DMS53 treated with DMSO at 0.1 percent for 48 hours (cell line): ENCODE data around the gene FRK.
A peak's percentile ranks its signal among the peaks of the same experiment; 100 is the strongest.
"Not testable (repeated sequence)": the region's sequence is repeated elsewhere in the genome, so short reads cannot be mapped to it uniquely, and the experiment has no call there.

Experiments
- DNase-seq: peaks from one replicate; lab custom pipeline; 2025; ENCODE audit not compliant: unreplicated experiment; lab: John Stamatoyannopoulos, UW

FRK gene

DNA sequence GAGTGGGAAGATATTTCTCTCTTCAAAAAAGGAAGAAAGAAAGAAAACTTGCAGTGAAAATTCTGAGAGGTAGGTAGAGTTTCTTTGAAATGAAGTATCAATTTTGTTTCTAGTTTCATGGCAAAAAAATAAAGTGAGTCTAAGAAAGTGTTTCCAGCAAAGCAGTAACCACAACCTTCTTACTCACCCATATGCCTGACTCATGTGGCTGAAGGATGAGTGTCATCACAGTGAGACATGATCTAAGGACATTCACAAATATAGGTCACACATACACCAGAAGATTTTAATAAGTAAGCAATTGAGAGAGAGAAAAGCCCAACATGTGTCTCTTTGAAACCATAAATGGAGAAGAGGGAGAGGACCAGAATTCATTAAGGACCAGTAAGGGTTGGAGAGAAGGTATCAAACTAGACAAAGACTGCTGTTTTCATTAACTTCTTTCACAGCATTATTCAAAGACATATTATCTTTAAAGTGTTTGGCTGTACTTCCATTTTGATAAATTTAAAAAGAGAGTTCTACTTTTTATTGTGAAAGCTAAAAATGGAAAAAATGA, 169.5 kb downstream of the FRK start:
- no peak for DNase-seq

DNA sequence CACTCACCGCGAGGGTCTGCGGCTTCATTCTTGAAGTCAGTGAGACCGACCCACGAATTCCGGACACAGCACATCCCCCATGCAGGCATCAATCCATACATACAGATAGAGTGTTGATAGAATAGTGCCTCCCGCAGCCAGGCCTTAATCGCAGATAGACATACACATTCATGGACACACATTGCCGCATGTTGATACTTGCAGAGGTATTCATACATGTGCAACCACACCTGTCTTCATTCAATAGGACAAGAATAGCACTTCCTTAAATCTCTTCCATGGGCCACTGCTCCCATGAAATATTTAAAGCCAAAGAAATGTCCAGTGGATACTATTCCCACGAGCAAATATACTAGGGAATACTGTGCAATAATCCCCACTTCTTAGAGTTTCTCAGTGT, 170.5 kb downstream of the FRK start:
- no peak for DNase-seq

DNA sequence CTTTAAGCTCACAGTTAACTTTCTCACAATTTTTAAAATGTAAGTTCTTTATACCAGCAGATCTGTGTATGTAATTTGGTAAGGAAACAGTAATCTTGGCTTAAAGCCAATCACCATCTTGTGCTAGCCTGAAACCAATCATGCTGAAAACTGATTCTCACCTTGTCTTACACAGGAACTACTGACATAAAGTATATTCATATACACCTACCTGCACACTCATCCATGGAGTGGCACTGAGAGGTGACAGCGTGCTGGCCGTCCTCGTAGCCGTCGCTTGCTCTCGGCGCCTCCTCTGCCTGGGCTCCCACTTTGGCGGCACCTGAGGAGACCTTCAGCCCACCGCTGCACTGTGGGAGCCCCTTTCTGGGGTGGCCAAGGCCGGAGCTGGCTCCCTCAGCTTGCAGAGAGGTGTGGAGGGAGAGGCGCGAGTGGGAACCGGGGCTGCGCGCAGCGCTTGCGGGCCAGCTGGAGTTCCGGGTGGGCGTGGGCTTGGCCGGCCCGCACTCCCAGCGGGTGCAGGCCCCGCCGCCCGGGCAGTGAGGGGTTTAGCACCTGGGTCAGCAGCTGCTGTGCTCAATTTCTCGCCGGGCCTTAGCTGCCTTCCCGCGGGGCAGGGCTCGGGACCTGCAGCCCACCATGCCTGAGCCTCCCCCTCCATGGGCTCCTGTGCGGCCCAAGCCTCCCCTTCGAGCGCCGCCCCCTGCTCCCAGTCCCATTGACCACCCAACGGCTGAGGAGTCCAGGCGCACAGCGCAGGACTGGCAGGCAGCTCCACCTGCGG, 171.8 kb downstream of the FRK start:
- not testable (repeated sequence) for DNase-seq

DNA sequence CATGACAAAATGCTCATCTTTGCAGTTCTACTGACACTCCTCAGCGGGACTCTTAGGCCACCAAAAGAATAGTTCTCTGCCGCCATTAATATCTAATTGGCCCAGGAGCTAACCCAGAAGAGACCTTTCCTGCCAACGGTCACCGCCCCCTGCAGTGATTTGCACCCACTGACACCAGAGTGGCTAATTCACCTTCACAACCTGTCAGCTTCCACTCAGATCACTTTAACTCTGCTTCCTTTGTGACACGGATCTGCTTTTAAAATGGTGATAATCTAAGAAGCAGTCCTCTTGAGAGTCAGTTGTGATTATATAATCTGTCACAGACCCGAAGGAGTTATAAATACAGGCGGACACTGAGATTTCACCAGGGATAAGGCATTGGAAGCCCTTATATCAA, 172.8 kb downstream of the FRK start:
- DNase-seq = no peak

- no peak for DNase-seq
These were observed 174.9 kb downstream of the FRK start for GRCh38 chr6:115885636-115886366.

DNA sequence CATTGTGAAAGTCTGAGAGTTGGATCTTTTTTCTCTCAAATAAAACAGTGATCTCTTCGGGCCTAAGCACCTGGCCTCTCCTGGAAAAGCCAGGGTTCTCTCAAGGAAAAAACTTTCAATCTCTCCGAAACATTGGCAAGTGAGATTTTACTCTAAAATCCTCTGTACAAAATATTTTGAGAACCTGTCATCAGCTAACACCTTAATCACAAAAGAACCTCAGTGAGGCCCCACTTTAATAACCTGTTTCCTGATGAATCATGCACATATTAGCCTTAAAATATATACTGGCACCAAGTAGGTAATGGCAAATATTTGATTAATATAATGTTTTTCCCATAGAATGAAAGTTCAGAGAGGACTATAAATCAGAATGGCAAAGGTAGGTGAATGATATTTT, 177.9 kb downstream of the FRK start:
- no peak for DNase-seq

- DNase-seq = peak; percentile 40
These were observed 178.5 kb downstream of the FRK start for GRCh38 chr6:115882174-115882573.
